Measurements from ENCODE around the gene ORC2. TPM values are rescaled to one million over a fixed set of nuclear protein-coding genes. Genes with fewer than 3 reads are reported as not detected.
"Not testable (repeated sequence)": the region's sequence is repeated elsewhere in the genome, so short reads cannot be mapped to it uniquely, and the experiment has no call there.

The ORC2 gene
- total RNA-seq, 1 experiment from 2014 or later = 13.5 TPM

- H3K27ac ChIP-seq = no peak overlapping the region
- no peaks in the 10 kb centered on the region for H3K9me3 ChIP-seq (replicated peaks)
- DNase-seq (ENCODE audit: low read depth in 1 of 2, low spot score in 2 of 2) = no peak
- no peak overlapping the region for H3K4me3 ChIP-seq
- H3K4me1 ChIP-seq (replicated peaks) = no peaks in the 10 kb centered on the region
- no peaks in the 10 kb centered on the region for H3K27me3 ChIP-seq (replicated peaks)
- H3K36me3 ChIP-seq = peaks cover 50% of the 10 kb centered on the region
Measured at GRCh38 chr2:200909958-200910357, 53.5 kb downstream of the ORC2 start.

DNA sequence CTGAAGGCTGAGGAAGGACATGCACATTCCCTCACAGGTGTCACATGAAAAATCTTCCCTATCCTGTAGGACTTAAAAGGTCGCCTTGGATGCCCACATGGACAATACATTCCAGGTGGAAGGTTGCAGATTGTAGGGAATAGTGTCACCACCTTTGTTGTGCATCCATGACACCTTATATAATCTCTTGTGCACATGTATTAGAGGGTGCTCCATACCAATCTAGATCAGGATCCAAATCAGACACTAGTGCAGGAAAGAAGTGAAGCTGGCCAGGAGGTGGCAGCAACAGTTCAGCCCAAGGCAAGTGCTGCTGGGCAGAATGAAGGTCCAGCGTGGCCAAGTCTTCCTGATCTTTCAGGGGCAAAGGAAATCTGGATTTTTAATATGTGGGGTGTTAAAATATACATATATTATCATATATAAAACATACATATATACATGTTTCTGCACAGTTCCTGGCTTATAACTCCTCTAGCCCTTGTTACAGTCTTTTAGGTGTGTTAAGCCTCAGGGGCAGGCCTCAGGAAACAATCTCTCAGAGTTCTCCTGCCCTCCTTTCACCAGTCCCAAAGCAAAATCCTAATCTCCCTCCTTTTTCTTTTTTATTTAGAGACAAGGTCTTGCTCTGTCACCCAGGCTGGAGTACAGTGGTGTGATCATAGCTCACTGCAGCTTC is 57.7 kb downstream of the ORC2 start:
- H3K4me3 ChIP-seq = no peak overlapping the region
- H3K9me3 ChIP-seq (replicated peaks) = no peaks in the 10 kb centered on the region
- H3K4me1 ChIP-seq (replicated peaks) = no peaks in the 10 kb centered on the region
- no peaks in the 10 kb centered on the region for H3K27me3 ChIP-seq (replicated peaks)
- peaks cover 42% of the 10 kb centered on the region for H3K36me3 ChIP-seq
- no peak overlapping the region for H3K27ac ChIP-seq
- peak; percentile 42 to 70 for DNase-seq (ENCODE audit: low read depth in 1 of 2, low spot score in 2 of 2)

GRCh38 chr2:200901459-200902072 is 61.9 kb downstream of the ORC2 start:
- H3K27ac ChIP-seq = no peak overlapping the region
- no peak overlapping the region for H3K4me3 ChIP-seq
- DNase-seq (ENCODE audit: low read depth in 1 of 2, low spot score in 2 of 2) = peak; percentile 67 to 81
- no peaks in the 10 kb centered on the region for H3K4me1 ChIP-seq (replicated peaks)
- no peaks in the 10 kb centered on the region for H3K27me3 ChIP-seq (replicated peaks)
- H3K9me3 ChIP-seq (replicated peaks) = no peaks in the 10 kb centered on the region
- H3K36me3 ChIP-seq = peaks cover 63% of the 10 kb centered on the region

DNA sequence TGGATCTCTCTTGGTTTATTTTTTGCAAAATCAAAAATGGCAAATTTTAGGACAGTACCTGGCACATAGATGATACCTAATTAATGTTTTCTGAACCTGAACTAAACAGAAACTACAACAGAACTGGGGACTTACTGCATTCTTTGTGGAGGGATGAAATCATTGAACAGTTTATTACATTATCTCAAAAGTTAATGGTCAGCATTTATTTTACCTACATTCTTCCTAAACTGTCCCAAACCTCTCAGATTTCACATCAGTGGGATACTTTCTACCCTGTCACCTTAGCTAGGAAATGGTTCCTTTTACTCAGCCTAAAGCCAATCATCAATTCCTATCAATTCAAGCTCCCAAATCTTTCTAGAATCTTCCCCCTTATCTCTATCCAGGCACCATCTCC is 64.0 kb downstream of the ORC2 start:
- no peak for DNase-seq (ENCODE audit: low read depth in 1 of 2, low spot score in 2 of 2)
- Histone ChIP-seq H3K27ac (no peak overlapping the region), H3K36me3 (peaks cover 72% of the 10 kb centered on the region), H3K27me3 (replicated peaks) (0 out of 2 replicates have a peak, but pooled peaks cover 3% of the 10 kb centered on the region), H3K4me3 (no peak overlapping the region), H3K9me3 (replicated peaks) (no peaks in the 10 kb centered on the region), H3K4me1 (replicated peaks) (no peaks in the 10 kb centered on the region)

DNA sequence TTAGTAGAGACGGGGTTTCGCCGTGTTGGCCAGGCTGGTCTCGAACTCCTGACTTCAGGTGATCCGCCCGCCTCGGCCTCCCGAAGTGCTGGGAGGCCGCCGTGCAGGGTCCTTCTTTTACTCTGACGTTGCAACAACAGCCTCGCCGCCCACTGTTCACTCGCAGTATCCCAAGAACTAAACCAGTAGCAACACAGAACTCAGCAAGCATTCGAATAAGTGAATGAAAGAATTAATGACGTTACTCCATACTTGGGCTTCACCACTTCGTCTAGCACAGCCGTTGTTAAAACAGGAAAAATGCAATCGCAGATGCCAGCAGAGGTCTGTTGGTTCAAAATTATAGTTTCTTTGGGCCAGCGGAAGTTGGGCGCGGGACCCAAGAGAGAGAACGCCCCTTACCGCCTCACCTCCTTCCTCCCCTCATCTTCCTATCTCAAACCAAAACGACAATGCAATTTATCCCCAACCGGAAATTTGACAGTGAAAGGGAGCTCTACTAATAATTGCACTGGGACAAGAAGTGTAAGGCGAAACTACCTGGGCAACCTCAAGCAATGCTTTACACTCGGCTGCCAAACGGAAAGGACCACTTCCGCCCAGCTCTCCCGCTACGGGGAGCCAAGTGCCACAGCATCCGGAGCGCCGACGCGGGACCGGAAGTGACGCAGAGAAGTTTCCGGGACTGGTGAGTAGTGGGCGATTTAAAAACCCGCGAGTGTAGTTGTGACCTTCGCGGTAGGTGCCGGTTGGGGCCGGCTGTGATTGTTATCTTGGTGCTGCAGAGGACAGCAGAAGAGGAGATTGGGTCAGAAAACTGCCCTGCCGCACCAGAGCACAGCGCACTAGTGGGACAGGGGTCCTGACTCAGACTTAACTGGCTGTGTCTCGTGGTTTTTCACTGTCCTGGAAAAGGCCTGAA is 74.5 kb downstream of the ORC2 start, which contains the start of the genes NIF3L1 and PPIL3:
NIF3L1 (plus strand) TSS at position 668 of the 922 bp plus-strand sequence. CDS start 2,573 bp downstream, outside the sequence.
PPIL3 (minus strand) TSS at position 374 of the 922 bp plus-strand sequence. CDS start 1,462 bp downstream, outside the sequence.
- H3K36me3 ChIP-seq = peaks cover 31% of the 10 kb centered on the region
- H3K4me3 ChIP-seq = peak within 1 kb of the TSS; percentile 61
- H3K4me1 ChIP-seq (replicated peaks) = peaks cover 12% of the 10 kb centered on the region; the same call in 1 of the 2 replicates
- peak within 1 kb of the TSS; percentile 77 for H3K27ac ChIP-seq
- DNase-seq (ENCODE audit: low read depth in 1 of 2, low spot score in 2 of 2) = peak; percentile 96 to 98
- no peaks in the 10 kb centered on the region for H3K27me3 ChIP-seq (replicated peaks)
- H3K9me3 ChIP-seq (replicated peaks) = no peaks in the 10 kb centered on the region

GRCh38 chr2:200881715-200882249 is 81.7 kb downstream of the ORC2 start:
- H3K9me3 ChIP-seq (replicated peaks); H3K4me1 ChIP-seq (replicated peaks); DNase-seq (ENCODE audit: low read depth in 1 of 2, low spot score in 2 of 2); H3K27ac ChIP-seq; H3K4me3 ChIP-seq; H3K27me3 ChIP-seq (replicated peaks): not testable (repeated sequence)
- peaks cover 51% of the 10 kb centered on the region for H3K36me3 ChIP-seq

DNA sequence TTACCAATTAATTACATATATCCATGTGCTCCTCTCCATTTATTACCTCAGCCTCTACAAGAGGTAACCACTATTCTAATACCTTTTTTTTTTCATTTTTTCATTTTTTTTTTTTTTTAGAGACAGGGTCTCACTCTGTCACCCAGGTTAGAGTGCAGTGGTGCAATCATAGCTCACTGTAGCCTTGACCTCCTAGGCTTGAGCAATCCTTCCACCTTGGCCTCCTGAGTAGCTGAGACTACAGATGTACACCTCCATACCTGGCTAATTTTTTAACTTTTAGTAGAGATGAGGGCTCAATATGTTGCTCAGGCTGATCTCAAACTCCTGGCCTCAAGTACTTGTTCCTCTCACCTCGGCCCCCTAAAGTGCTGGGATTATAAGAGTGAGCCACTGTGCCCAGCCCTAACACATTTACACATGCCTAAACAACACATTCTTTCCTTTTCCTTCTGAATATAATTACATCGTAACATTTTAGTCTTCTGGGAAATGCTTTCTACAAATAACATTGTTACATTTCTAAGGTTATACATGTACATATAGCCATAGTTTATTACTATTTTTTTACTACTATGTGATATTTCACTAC is 85.1 kb downstream of the ORC2 start:
- H3K36me3 ChIP-seq = peaks cover 49% of the 10 kb centered on the region
- no peak overlapping the region for H3K27ac ChIP-seq
- no peaks in the 10 kb centered on the region for H3K4me1 ChIP-seq (replicated peaks)
- H3K27me3 ChIP-seq (replicated peaks) = no peaks in the 10 kb centered on the region
- H3K9me3 ChIP-seq (replicated peaks) = no peaks in the 10 kb centered on the region
- H3K4me3 ChIP-seq = no peak overlapping the region
- no peak for DNase-seq (ENCODE audit: low read depth in 1 of 2, low spot score in 2 of 2)

- peaks cover 46% of the 10 kb centered on the region for H3K36me3 ChIP-seq
- DNase-seq (ENCODE audit: low read depth in 1 of 2, low spot score in 2 of 2) = no peak
- no peak overlapping the region for H3K4me3 ChIP-seq
- H3K27me3 ChIP-seq (replicated peaks) = no peaks in the 10 kb centered on the region
- no peaks in the 10 kb centered on the region for H3K4me1 ChIP-seq (replicated peaks)
- no peak overlapping the region for H3K27ac ChIP-seq
- H3K9me3 ChIP-seq (replicated peaks) = no peaks in the 10 kb centered on the region
Measured at GRCh38 chr2:200877443-200877842, 86.0 kb downstream of the ORC2 start.

- Histone ChIP-seq H3K36me3 (peaks cover 39% of the 10 kb centered on the region), H3K4me3 (no peak overlapping the region), H3K9me3 (replicated peaks) (no peaks in the 10 kb centered on the region), H3K27me3 (replicated peaks) (no peaks in the 10 kb centered on the region), H3K27ac (no peak overlapping the region), H3K4me1 (replicated peaks) (no peaks in the 10 kb centered on the region)
- DNase-seq (ENCODE audit: low read depth in 1 of 2, low spot score in 2 of 2) = no peak
Measured at GRCh38 chr2:200873560-200873959, 89.9 kb downstream of the ORC2 start.

DNA sequence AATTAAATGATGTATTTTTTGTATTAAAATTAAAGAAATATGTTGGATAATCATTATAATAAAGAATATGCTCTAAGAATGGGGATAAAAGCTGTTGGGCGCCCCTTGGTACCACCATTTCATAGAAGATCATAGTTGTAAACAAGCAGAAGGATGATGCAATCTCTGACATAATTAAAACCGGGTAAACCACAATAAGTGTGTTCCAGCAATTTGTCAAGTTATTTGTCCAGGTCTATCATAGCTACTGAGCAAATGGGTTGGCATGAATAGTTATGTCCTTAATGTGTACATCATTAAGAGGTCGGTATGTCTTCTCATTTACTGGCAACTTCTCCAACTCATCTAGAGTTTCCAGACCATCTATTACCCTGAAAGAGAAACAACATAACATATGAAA is 92.3 kb downstream of the ORC2 start:
- Histone ChIP-seq H3K36me3 (peaks cover 29% of the 10 kb centered on the region), H3K4me1 (replicated peaks) (no peaks in the 10 kb centered on the region), H3K9me3 (replicated peaks) (no peaks in the 10 kb centered on the region), H3K27ac (no peak overlapping the region), H3K27me3 (replicated peaks) (no peaks in the 10 kb centered on the region), H3K4me3 (no peak overlapping the region)
- no peak for DNase-seq (ENCODE audit: low read depth in 1 of 2, low spot score in 2 of 2)

DNA sequence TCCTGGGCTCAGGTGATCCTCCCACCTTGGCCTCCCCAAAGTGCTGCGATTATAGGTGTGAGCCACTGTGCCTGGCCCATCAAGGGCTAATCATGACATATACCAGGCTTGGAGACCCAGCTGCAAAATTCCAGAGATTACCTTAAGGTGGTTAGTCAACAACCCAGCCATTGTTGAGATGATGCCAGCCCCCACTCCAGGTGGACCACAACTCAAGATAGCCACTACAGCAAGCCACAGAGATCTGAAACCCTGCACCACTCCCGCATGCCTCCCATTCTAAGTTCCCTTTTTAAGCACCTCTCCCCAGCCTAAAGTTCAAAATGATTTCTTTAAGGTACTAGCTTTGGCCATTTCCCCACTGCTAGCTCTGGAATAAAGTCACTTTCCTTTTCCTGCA is 94.4 kb downstream of the ORC2 start:
- H3K27me3 ChIP-seq (replicated peaks) = no peaks in the 10 kb centered on the region
- H3K4me3 ChIP-seq = no peak overlapping the region
- no peak for DNase-seq (ENCODE audit: low read depth in 1 of 2, low spot score in 2 of 2)
- no peaks in the 10 kb centered on the region for H3K9me3 ChIP-seq (replicated peaks)
- no peak overlapping the region for H3K27ac ChIP-seq
- H3K4me1 ChIP-seq (replicated peaks) = 0 out of 2 replicates have a peak, but pooled peaks cover 3% of the 10 kb centered on the region
- peaks cover 22% of the 10 kb centered on the region for H3K36me3 ChIP-seq

DNA sequence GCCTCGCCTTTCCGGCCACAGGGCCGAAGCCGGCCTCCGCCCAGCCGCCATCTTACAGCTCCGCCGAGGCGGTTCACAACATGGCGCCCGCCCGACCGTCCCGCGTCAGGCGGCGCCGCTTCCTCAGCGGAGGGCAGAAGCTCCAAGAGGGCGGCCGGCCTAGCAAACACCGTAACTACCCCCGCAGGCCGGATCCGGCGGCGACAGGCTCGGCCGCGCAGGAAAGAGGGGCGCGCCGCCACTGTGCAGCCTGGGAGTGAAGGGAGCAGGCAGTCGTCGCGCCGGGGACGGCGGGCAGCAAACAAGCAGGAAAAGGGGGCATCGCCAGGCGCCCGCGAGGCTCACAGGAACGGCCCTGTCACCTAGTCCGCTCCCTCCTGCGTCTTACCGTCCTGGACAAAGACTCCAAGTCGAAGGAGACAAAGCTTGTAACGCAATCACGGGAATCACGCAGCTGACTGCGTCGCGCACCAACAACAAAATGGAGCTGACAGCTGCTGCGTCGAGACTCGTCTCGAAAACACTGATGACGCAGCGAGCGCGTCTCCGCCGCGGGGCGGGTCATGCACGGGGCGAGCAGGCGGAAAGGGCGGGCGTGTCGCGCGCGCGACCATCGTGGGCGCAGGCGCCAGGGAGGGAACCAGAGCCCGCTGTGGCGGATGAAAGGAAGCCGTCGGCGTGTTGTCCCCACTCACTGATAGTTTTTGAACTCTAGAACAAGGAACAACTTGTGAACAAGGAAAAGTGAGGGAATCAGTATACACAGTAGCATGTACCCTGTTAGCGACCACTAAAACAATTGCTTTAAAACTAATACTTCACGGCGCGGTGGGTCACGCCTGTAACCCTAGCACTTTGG is 99.1 kb downstream of the ORC2 start, which contains the start of gene CLK1:
CLK1 (minus strand) TSS at position 483 of the 859 bp plus-strand sequence. CDS start 2,796 bp downstream, outside the sequence.
- H3K9me3 ChIP-seq (replicated peaks) = no peaks in the 10 kb centered on the region

More for the DNA sequence above, 99.1 kb downstream of the ORC2 start, which contains the start of gene CLK1:
- Histone ChIP-seq H3K4me3 (peak within 1 kb of the TSS; percentile 92), H3K27ac (peak within 1 kb of the TSS; percentile 96), H3K36me3 (peaks cover 46% of the 10 kb centered on the region), H3K4me1 (replicated peaks) (peaks cover 13% of the 10 kb centered on the region; the same call in 1 of the 2 replicates), H3K27me3 (replicated peaks) (no peaks in the 10 kb centered on the region)
- peak; percentile 94 to 95 for DNase-seq (ENCODE audit: low read depth in 1 of 2, low spot score in 2 of 2)
